PC-9 (cell line): ENCODE data around the gene DMGDH.

Experiments
- CTCF ChIP-seq: fragments of 200-600 bp; sonication (generic); conservative IDR thresholded peaks from 2 replicates; pipeline ENCODE4 v1.6.1; 2017; ENCODE audit warnings: mixed run types, antibody characterized with exemption, mild to moderate bottlenecking, moderate library complexity
- EZH2 ChIP-seq: fragments of 200-600 bp; sonication (generic); IDR thresholded peaks from 2 replicates; pipeline ENCODE4 v1.8.0; 2017; ENCODE audit warnings: antibody characterized with exemption, low read depth

DNA sequence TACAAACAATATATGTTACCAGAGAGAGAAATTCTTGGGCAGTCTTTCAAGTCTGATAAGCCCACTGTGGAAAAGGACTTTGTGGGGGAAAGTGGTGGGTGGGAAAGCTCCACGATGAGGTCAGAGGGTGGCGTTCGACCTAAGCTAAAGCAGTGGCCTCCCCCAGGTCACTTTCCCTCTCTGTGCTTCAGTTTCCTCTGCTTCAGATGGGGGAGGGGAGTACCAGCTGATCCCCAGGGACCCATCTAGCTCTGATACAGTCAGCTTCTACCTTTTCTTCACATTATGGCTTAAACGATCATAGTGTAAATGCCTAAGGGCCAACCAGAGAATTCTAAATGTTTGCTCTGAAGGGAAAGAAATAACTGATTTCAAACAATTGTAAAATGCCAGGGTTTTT is 47.7 kb downstream of the DMGDH start:
- TF ChIP-seq CTCF (no peak), EZH2 (no peak)
